GM18499 (cell line): ENCODE measurements around the gene ATP8B2.
"Not testable (repeated sequence)": the region's sequence is repeated elsewhere in the genome, so short reads cannot be mapped to it uniquely, and the experiment has no call there.

ENCODE experiments used
- ATAC-seq: cut with Tn5 transposase; IDR thresholded peaks from one replicate; pipeline ENCODE4 v1.9.1; 2021; ENCODE audit warnings: moderate number of reproducible peaks; ENCODE audit not compliant: insufficient read depth, unreplicated experiment

Gene ATP8B2, protein sequence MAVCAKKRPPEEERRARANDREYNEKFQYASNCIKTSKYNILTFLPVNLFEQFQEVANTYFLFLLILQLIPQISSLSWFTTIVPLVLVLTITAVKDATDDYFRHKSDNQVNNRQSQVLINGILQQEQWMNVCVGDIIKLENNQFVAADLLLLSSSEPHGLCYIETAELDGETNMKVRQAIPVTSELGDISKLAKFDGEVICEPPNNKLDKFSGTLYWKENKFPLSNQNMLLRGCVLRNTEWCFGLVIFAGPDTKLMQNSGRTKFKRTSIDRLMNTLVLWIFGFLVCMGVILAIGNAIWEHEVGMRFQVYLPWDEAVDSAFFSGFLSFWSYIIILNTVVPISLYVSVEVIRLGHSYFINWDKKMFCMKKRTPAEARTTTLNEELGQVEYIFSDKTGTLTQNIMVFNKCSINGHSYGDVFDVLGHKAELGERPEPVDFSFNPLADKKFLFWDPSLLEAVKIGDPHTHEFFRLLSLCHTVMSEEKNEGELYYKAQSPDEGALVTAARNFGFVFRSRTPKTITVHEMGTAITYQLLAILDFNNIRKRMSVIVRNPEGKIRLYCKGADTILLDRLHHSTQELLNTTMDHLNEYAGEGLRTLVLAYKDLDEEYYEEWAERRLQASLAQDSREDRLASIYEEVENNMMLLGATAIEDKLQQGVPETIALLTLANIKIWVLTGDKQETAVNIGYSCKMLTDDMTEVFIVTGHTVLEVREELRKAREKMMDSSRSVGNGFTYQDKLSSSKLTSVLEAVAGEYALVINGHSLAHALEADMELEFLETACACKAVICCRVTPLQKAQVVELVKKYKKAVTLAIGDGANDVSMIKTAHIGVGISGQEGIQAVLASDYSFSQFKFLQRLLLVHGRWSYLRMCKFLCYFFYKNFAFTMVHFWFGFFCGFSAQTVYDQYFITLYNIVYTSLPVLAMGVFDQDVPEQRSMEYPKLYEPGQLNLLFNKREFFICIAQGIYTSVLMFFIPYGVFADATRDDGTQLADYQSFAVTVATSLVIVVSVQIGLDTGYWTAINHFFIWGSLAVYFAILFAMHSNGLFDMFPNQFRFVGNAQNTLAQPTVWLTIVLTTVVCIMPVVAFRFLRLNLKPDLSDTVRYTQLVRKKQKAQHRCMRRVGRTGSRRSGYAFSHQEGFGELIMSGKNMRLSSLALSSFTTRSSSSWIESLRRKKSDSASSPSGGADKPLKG

DNA sequence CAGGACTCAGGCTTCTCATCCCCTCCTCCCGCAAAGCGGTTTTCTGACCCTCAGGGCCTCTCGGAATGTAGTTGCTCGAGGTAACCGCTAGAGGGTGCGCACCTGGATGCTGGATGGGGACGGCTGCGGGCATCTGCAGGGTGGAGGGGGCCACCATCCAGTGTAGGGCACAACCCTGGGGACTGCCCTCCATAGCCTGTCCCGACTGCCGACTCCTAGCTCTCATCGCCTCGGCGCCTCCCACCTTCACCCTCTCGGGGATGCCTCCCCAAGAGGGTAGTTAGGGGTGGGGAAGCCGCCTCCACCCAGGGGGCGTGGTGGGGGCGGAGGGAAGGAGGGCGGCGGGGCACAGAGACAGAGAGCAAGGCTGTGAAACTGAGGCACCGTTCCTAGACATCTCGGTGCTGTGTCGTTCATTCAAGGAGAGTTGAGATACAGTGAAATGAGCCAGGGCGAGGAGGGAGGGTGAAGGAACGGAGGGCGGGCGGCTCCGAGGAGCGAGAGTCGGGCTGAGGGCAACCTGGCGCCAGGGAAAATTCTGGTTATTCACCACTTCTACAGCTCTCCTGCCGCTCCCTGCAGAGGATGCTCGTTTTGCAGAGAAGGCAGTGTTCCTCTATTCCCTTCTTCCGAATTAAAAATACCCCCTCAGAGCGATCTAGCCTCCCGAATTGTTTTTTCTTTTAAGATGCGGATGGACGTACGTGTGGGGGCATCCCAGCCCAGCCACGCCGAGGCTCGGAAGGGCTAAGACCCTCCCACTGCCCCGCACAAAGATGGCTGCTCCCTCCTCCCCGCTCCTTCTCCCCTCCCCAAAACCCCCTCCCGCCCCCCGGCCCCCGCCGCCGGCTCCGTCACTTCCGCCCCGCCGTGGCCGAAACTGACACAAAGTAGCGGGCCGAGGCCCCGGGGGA, at the start of gene ATP8B2:
TSS of gene ATP8B2 (plus strand) at position 857 of the 914 bp plus-strand sequence. CDS start 2,617 bp downstream, outside the sequence.
- no peak for ATAC-seq

DNA sequence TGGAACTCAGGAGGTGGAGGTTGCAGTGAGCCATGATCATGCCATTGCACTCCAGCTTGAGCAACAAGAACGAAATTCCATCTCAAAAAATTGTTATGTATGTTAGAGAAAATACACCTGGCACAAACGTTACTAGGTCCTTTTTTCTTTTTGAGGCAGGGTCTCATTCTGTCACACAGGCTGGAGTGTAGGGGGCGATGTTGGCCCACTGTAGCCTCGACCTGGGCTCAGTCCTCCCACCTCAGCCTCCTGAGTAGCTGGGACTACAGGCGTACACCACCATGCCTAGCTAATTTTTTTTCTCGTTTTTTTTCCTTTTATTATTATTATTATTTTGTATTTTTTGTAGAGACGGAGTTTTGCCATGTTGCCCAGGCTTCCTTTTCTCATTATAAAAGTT, 48.5 kb upstream of the ATP8B2 start:
- no peak for ATAC-seq

DNA sequence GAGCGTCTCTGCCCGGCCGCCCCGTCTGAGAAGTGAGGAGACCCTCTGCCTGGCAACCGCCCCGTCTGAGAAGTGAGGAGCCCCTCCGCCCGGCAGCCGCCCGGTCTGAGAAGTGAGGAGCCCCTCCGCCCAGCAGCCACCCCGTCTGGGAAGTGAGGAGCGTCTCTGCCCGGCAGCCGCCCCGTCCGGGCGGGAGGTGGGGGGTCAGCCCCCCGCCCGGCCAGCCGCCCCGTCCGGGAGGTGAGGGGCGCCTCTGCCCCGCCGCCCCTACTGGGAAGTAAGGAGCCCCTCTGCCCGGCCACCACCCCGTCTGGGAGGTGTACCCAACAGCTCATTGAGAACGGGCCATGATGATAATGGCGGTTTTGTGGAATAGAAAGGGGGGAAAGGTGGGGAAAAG, 37.7 kb upstream of the ATP8B2 start:
- ATAC-seq, result not testable (repeated sequence)

DNA sequence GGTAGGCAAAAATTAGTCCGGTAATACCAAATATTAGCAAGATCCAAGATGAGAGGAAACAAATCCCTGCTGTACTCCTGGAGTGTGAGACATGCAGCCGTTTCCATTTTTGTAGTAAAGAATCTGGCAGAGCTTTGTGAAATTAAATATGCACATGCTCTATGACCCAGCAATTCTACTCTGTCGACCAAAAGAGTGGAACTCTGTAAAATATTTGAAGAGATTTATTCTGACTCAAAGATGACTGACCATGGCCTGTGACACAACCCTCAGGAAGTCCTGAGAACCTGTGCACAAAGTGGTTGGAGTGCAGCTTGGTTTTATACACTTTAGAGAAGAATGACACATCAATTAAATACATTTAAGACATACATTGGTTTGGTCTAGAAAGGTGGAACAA, 36.7 kb upstream of the ATP8B2 start:
- no peak for ATAC-seq

DNA sequence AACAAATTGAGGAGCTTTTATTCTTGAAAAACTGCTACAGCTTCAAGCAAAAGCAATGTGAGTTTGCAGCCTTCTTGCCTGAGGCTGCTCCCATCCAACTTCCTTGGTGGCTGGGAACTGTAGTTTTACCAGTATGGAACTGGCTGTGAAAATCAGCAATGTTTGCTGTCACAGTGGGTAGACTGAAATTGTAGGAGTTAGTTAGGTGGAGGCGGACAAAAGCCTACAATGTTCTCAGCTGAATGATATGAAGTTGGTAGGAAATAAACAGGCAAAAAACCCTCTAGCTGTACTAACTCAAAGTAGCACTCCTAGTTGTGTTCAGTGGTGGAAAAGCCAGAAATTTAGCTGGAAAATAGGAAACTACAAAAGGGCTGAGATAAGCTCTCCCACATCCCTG, 34.4 kb upstream of the ATP8B2 start:
- ATAC-seq, result no peak

DNA sequence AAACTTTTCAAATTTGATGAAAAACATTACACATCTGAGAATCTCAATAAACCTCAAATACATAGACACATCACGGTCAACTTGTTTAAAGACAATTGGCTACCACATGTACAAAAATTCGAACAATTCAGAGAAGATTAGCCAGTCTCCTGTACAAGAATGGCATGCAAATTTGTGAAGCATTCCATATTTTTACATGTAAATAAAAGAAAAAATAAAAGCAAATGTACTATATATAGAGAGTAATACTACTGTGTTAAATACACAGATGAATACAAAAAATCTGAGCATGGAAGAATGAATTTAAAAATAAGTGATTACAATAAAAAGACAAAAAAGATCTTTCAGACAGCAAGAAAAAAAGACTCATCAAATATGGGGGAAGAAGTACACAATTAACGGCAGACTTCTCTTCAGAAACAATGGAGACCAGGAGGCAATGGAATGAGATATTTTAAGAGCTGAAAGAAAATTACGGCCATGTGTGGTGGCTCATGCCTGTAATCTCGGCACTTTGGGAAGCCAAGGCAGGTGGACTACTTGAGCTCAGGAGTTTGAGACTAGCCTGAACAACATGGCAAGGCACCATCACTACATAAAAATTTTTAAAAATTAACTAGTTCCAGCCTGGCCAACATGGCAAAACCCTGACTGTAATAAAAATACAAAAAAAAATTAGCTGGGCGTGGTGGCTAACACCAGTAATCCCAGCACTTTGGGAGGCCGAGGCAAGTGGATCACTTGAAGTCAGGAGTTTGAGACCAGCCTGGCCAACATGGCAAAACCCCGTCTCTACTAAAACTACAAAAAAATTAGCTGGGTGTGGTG, 29.7 kb upstream of the ATP8B2 start:
- no peak for ATAC-seq

DNA sequence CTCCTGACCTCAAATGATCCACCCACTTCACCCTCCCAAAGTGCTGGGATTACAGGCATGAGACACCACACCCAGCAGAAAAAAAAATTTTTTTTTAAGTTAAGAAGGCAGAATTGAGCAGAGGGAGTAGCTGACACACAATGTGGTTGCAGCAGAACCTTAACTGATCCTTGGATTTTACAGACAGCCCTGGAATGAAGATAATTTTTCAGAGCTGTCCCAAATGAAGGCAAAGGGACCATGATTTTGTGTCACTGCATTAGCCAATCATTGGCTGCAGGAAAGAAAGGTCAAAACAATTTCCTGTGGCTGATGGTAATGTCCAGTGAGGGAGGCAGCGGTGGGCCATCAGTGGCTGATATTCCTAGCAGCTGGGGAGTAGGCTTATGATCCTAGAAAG, 23.7 kb upstream of the ATP8B2 start:
- ATAC-seq, result no peak

DNA sequence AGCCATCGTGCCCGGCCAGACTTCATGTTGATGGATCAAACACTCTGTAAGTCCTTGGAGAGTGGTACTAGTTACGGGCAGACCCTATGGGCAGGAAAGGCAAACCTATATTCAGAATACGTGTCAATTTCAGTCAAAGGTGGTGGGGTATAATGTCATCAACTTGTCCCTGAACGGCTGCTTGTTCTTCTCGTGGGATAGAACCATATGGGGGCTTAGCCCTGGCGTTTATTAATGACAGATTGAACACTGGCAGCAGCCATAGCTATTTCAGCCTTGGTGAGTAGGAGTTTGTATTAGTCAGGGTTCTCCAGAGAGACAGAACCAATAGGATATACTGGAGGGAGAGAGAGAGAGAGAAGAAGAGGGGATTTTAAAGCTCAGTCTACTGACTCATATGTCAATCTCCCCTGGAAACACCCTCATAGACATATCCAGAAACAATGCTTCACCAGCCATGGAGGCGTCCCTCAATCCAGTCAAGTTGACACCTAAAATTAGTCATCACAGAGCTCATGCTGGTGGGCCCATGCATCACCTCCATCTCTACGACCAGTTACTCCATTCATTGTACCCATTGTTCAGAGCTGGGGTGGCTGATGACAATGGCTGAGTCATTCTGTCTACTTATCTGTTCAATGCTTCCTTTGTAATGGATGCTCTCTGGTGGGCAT, 20.5 kb upstream of the ATP8B2 start:
- no peak for ATAC-seq

DNA sequence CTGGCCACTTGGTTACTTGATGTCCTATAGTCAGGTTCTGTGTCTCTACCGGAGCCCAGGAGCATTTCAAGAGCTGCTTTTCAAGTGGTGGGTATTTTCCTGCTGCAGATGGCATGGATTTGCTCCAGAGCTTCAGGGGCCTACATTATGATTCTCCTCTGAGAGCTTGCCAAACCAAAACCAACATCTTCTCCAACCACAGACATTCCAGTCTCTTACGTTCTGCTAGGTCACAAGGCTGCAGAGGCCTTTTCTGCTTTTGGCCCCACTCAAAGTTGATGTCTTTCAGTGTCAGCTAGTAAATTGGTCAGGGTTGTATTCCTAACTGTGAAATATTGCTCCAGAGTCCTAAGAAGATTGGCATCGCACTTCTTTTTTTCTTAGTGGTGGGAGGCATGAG, 19.2 kb upstream of the ATP8B2 start:
- no peak for ATAC-seq

DNA sequence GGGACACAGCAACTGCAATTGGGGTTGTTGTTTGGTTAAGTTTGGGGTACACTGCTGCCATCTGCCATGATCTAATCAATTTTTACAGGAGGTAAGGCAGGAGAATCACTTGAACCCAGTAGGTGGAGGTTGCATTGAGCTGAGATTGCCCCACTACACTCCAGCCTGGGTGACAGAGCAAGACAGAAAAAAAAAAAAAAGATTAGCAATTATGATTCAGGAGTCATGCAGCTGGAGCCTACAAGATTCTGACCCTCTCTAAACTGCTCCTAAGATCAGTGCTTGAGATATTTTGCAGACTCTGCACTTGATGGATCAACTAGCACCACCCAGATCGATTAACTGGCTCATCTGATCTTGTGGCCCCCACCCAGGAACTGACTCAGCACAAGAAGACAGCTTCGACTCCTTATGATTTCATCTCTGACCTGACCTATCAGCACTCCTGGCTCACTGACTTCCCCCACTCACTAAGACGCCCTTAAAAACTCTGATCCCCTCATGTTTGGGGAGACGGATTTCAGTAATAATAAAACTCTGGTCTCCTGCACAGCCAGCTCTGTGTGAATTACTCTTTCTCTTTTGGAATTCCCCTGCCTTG, 17.6 kb upstream of the ATP8B2 start:
- not testable (repeated sequence) for ATAC-seq

DNA sequence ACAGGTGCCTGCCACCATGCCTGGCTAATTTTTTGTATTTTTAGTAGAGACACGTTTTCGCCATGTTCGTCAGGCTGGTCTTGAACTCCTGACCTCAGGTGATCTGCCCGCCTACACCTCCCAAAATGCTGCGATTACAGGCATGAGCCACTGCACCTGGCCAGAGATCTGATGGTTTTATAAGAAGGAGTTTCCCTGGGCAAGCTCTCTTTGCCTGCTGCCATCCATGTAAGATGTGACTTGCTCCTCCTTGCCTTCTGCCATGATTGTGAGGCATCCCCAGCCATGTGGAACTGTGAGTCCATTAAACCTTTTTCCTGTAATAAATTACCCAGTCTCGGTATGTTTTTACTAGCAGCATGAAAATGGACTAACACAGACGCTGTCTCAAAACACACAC, 16.2 kb upstream of the ATP8B2 start:
- not testable (repeated sequence) for ATAC-seq

DNA sequence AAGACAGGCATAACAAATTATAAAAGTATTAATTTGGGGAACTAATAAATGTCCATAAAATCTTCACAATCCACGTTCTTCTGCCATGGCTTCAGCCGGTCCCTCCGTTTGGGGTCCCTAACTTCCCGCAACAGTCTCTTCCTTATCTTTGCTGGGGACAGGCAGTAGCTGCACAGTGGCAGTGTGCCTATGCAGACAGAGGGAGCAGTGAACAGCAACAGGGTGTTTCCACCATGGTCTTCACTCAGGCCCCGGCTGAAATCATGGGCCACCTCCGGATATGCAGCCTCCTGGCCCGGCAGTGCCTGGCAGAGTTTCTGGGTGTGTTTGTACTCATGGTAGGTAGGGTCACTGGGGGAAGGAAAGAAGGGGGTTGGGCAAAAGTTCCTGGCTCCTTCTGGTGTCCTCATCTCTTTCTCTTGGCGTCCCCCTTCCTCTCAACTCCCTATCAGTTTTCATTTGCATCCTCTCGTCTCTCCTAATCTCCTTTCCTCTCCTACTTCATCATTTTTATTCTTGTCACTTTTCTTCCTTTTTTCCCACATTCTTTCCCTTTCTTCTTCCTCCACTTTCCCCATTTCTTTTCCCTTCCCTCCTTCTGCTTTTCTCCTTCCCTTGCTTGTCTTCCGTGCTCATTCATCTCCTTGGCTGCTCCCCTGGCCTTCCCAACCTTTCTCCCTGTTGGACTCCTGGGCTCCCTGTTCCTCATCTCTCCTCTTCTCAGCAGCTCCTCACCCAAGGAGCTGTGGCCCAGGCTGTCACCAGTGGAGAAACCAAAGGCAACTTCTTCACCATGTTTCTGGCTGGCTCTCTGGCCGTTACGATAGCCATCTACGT, 12.9 kb upstream of the ATP8B2 start:
- ATAC-seq, result not testable (repeated sequence)

DNA sequence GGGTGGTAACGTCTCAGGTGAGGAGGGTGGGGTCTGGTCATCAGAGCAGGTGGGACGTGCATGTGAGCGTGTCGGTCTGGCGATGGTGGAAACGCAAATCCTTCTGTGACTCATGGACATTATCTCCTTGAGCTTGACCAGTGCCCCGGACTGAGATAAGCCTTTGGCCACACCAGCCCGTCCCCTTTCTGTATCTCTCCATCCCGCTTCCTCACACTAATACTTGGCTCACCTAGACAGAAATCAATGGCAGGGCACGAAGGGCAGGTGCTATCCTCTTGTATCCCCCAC, 12.3 kb upstream of the ATP8B2 start:
- ATAC-seq, result no peak

DNA sequence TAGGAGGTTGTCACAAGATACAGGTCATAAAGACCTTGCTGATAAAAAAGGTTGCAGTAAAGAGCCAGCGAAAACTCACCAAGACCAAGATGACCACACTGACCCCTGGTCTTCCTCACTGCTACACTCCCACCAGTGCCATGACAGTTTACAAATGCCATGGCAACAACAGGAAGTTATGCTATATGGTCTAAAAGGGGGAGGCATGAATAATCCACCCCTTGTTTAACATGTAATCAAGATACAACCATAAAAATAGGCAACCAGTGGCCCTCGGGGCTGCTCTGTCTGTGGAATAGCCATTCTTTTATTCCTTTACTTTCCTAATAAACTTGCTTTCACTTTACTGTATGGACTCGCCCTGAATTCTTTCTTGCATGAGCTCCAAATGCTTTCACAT, 11.1 kb upstream of the ATP8B2 start:
- ATAC-seq, result not testable (repeated sequence)

DNA sequence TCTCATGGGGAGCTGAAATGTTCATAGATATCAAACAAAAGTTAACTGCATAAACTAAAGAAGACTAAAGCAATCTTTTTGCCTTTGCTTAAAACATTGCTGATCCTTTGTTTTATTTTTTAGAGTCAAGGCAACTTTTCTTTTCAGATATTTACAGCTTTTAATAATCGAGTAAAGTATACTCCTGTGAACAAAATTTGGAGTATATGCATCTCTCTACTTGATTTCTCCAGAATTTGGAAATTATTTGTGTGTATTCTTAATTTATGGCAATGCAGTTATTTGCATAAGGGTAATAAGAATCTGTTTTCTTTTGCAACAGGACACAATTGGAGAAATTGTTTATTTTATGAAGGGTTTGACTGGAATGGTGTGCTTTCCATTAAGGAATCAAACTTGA, 8.6 kb upstream of the ATP8B2 start:
- ATAC-seq, result no peak

DNA sequence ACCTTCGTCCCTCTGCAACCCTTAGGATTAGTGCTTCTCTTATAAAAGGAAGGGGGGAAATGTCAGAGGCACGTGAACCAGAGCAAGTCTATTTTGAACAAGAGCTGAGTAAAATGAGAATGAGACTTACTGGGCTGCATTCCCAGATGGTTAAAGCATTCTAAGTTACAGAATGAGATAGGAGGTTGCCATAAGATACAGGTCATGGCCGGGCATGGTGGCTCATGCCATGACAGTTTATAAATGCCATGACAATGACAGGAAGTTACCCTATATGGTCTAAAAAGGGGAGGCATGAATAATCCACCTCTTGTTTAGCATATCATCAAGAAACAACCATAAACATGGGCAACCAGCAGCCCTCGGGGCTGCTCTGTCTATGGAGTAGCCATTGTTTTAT, 6.9 kb upstream of the ATP8B2 start:
- ATAC-seq, result no peak

DNA sequence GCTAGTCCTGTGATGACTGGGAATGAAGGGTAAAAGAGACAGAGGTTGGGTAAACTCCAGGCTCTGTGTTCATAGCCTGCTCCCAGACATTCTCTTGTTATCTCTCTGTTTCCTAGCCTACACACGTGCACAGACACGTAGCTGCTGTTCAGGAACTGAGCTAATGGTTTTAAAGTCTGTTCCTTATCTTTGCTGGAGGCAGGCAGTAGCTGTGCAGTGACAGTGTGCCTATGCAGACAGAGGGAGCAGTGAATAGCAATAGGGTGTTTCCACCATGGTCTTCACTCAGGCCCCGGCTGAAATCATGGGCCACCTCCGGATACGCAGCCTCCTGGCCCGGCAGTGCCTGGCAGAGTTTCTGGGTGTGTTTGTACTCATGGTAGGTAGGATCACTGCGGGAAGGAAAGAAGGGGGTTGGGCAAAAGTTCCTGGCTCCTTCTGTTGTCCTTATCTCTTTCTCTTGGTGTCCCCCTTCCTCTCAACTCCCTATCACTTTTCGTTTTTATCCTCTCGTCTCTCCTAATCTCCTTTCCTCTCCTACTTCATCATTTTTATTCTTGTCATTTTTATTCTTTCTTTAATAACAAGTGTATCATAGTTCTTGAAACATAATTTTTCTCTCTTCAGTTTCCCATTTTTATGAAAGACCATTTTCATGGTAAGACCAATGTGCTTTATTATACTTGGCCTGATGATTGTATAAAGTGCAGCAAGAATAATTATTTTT, 4.3 kb upstream of the ATP8B2 start, which contains the start of gene AQP10:
TSS of gene AQP10 (plus strand) at position 212 of the 727 bp plus-strand sequence. CDS start at position 275, 63 bp downstream.
- ATAC-seq, result no peak
